ENCODE data around the gene TMEM18.
"Not testable (repeated sequence)": the region's sequence is repeated elsewhere in the genome, so short reads cannot be mapped to it uniquely, and the experiment has no call there.

The TMEM18 gene

GRCh38 chr2:677056-677958 lies at the start of gene TMEM18:
Gene TMEM18, minus strand, starts transcription at chr2:677406. Its CDS starts 61 bp downstream, at chr2:677345.
- peak; percentile 96 to 100 (median 98) for DNase-seq

GRCh38 chr2:726169-726568 lies 49.0 kb upstream of the TMEM18 start:
- DNase-seq = no peak

- DNase-seq = no peak
Measured at GRCh38 chr2:725468-725867, 48.3 kb upstream of the TMEM18 start.

- no peak for DNase-seq
Measured at GRCh38 chr2:723761-724160, 46.6 kb upstream of the TMEM18 start.

DNA sequence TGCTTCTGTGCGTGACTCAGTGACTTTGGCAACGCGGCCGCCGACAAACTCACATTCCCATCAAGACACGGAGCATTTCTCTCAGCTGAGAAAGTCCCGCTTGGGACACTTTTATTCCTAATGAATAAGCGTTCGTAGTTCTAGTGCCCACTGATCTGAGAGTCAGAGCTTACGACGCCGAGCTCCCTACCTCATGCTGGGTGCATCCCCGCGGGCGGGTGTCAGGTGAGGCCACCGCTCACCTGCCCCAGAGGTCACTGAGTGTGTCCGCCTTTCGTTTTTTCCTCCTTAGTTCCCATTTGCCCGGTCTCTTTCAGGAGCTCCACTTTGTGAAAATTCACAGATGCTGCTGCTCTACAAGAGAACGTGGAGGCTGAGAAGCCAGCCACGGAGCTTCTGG lies 43.6 kb upstream of the TMEM18 start:
- no peak for DNase-seq

- no peak for DNase-seq
Measured at GRCh38 chr2:719734-720133, 42.5 kb upstream of the TMEM18 start.

- DNase-seq = no peak
Measured at GRCh38 chr2:719191-719590, 42.0 kb upstream of the TMEM18 start.

- no peak for DNase-seq
Measured at GRCh38 chr2:717661-718060, 40.5 kb upstream of the TMEM18 start.

- no peak for DNase-seq
Measured at GRCh38 chr2:715854-716560, 38.8 kb upstream of the TMEM18 start.

- DNase-seq = no peak
Measured at GRCh38 chr2:715038-715437, 37.8 kb upstream of the TMEM18 start.

GRCh38 chr2:714005-714741 lies 37.0 kb upstream of the TMEM18 start:
- DNase-seq = peak in 1 of 6 experiments; percentile 3

DNA sequence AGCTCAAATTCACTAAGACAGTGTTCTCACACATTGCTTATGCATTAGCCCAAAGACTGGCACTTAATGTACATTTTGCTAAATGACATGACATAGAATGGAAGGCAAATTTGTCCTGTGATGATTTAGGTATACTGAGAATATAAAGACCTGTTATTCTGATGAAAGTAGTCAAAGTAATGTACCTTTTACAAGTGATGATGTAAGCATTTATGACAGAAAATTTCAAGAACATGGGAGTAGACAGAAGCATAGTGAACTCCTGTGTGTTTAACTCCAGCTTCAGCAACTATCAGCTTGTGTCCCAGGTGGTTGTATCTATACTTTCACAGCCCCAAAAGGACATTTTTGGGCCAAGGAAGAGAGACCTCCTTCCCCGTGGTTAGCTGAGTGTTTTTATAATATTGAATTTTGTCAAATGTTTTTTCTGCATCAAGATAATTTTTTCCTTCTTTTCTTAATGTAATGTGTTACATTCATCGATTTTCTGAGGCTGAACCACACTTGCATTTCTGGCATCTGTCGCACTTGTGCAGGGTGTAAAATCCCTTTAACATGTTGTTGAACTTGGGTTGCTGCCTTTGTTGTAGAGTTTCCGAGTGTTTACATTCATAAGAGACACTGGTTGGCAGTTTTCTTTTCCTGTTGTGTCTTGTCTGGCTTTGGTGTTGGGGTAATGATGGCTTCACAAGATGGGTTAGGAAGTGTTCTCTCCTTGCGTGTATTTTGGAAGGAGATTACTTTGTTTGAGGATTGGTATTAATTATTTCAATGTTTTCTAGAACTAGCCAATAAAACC lies 33.9 kb upstream of the TMEM18 start:
- DNase-seq = no peak

DNA sequence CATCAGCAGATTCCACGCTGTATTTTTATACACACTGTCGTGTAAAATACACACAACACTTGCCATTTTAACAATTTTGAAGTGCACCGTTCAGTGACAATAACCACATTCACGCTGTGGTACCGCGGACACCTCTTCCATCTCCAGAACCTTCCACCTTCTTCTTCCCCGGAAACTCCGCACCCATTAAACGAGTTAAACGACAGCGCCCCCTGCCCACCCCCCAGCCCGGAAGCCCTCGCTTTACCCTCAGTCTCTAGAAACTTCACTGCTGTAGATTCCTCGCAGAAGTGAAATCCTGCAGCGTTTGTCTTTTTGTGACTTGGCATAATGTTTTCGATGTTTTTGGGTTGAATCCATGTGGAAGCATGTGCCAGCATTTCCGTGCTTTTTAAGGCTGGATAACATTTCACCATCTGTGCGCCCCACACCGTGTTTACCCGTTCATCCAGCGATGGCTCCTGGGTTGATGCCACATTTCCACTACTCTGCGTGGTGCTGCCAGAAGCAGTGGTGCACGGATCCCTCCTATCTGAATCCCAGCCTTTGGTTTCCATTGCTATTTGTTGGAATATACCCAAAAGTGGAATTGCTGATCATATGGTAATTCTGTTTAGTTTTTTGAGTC lies 32.0 kb upstream of the TMEM18 start:
- no peak for DNase-seq

- no peak for DNase-seq
Measured at GRCh38 chr2:708667-709066, 31.5 kb upstream of the TMEM18 start.

DNA sequence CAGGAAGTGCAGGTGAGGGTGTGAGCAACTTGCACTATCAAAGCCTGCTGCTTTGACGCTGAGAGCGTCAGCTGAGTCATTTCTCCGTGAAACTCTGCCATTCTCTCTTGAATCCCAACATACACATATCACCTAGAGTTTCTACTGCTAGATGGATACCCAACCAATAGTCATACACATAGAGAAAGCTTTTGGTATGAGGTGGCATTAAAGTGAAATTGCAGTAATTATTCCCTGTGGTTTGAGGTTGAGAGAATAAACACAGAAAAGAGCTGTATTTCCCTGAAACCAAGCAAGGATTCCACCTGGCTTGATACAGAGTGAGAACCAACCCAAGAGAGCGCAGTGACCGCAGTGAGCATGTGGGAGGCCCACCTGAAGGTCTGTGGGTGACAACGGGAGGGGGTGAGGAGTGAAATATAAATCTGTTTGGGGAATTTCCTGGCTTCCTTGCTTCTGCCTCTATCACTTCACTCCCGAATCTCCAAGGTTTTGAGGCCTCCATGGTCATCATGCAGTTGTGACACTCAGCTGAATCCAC lies 28.8 kb upstream of the TMEM18 start:
- no peak for DNase-seq

- DNase-seq = not testable (repeated sequence)
Measured at GRCh38 chr2:702765-703164, 25.6 kb upstream of the TMEM18 start.

GRCh38 chr2:696999-697627 lies 19.9 kb upstream of the TMEM18 start:
- no peak for DNase-seq

DNA sequence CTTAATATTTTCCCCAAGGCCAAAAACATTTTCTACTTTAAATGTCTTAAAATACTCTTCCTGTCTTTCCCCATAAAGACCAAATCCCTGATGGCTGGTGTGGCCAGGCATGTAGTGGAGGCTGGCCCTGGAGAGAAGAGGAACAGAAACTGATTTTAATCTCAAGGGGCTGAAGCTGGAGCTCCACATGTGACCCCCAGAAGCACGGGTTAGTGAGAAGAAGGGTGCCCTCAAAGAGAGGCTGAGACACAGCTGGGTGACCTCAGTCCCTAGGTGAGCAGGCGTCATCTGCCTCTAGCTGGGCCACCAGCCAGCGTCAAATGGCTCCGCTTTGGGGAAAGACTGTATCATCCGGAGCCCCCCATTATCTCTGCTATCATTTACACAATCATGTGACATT lies 19.3 kb upstream of the TMEM18 start:
- no peak for DNase-seq

GRCh38 chr2:694906-695510 lies 17.8 kb upstream of the TMEM18 start:
- DNase-seq = no peak

DNA sequence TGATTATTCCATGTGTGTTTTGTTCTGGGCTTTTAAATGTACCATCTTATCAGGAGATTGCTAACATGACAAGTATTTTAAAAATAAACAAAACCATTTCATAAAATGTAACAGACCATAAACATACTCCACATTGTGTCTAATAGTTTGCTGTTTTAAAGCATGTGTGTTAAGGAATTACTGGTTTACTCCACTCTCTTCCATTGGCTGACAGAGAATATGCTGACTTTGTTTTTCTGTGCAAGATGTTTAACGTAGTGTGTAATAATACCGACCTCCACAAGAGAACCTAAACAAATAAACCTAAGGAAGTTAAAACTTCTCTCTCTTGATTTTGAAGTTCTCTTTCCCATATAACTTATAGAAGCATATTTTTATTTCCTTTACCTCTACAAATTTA lies 17.0 kb upstream of the TMEM18 start:
- DNase-seq = no peak

DNA sequence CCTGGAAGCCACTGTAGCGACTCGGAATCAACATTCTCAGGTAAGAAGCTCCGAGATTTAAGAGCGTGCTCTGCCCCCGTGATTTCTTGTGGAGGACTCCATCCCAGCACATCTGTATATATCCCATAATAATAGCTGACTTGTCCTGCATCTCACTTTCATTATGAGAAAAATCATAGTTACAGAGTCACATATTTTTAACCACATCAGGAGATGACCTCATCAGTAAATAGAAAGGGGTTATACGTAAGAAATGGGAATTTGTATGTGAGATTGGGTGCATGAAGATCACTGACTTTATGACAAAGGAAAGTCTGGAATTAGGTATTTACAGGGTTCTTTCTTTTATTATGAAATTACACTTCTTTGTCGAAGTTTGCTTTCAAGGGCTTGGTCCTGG lies 16.4 kb upstream of the TMEM18 start:
- DNase-seq = no peak

All from stimulated activated naive CD4-positive, alpha-beta T cell (primary cell).